Measurements from ENCODE around the gene HECTD1.
A peak's percentile ranks its signal among the peaks of the same experiment; 100 is the strongest.
"Not testable (repeated sequence)": the region's sequence is repeated elsewhere in the genome, so short reads cannot be mapped to it uniquely, and the experiment has no call there.

Gene HECTD1

DNA sequence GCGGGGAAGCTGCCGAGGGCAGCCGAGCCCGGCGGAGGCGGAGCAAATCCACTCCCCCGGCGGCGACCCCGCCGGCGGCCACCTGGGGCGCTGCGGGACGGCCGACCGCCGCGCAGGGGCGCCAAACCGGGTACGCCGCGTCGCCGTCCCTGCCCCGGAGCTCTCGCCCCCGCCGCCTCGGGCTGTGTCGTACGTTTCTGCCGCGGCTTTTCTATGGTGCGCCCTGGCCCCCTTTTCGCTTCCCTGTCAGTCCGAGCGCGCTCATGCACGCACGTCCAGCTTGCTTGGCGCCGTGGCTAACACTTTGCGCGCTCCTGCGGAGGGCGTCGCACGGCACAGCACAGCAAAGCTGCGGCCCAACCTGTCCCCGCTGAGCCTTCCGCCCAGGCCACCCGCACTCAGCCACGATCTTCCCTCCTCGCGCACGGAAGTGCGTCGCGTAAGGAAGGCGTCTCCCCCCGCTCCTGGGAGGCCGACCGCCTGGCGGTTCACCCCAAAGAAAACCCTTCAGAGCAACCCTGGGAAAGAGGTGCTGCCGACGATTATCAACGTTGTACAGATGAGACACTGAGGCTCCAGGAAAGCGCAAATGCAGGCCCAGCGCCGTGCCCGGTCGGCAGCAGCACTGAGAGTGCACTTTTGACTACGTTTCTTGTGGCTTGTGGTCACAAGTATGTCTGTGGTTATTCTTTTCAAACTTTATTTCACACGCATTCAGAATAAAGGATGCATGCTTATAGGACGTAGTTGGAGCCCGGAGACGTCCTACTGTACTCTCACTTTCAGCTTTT is at the start of gene HECTD1:
TSS of gene HECTD1 (minus strand) at position 39 of the 791 bp plus-strand sequence. CDS start 1,857 bp downstream, outside the sequence.
- DNase-seq = peak; percentile 90 to 91

DNA sequence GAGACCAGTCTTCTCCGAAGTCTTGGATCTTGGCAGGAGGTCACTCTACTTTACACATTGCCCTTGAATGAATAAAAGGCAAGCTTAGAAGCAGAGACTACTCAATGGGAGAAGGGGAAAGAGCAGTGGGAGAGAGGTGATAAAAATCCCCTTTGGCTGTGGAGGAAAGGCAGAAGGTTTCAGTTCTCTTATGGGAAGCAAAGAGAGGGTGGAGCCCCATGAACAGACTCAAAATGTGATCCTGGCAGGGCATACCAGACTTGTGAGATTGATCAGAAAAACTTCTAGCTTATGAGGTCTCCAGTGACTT is 49.6 kb upstream of the HECTD1 start:
- no peak for DNase-seq

DNA sequence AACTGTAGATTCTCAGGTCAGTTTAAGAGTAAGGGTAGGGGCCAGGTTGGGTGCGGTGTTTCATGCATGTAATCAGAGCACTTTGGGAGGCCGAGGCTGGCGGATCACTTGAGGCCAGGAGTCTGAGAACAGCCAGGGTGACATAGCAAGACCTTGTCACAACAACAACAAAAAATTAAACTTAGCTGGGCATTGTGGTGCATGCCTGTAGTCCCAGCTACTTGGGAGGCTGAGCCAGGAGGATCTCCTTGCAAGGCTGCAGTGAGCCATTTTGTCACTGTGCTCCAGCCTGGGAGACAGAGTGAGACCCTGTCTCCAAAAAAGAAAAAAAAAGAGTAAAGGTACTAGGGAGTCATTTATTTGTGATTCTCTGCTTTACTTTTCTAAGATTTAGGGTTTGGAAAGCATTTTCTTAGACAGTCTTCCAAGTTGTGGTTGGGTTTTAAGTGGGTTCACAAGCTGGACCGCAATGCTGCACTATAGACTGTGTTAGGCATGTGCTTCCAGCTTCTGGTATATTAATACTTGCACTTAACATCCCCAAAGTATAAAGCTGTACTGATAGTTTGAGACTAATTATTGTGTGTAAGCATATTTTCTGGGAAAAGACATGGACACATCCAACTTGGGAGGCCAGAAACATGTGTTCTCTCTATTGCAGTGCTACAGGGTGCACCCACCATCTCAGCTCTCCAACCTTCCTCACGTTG is 49.1 kb upstream of the HECTD1 start:
- no peak for DNase-seq

DNA sequence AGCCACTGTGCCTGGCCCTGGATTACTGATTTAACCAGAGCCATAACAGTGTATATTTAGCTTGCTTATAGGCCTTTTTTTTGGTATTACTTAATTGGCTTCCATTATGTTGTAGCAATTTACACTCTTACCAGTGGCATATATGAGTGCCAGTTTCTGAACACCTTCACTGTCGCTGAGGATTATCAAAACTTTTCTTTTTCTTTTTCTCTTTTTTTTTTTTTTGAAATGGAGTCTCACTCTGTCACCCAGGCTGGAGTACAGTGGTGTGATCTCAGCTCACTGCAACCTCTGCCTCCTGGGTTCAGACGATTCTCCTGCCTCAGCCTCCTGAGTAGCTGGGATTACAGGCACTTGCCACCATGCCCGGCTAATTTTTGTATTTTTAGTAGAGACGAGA is 48.3 kb upstream of the HECTD1 start:
- DNase-seq = not testable (repeated sequence)

DNA sequence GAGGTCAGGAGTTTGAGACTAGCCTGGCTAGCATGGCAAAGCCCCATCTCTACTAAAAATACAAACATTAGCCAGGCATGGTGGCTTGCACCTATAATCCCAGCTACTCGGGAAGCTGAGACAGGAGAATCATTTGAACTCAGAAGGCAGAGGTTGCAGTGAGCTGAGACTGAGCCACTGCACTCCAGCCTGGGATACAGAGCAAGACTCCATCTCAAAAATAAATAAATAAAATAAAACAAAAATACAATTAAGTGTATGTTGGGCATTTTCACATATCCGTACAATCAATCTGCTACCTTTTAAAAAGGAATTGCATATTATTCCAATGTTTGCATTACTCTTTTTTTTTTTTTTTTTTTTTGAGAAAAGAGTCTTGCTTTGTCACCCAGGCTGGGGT is 47.7 kb upstream of the HECTD1 start:
- DNase-seq = no peak

DNA sequence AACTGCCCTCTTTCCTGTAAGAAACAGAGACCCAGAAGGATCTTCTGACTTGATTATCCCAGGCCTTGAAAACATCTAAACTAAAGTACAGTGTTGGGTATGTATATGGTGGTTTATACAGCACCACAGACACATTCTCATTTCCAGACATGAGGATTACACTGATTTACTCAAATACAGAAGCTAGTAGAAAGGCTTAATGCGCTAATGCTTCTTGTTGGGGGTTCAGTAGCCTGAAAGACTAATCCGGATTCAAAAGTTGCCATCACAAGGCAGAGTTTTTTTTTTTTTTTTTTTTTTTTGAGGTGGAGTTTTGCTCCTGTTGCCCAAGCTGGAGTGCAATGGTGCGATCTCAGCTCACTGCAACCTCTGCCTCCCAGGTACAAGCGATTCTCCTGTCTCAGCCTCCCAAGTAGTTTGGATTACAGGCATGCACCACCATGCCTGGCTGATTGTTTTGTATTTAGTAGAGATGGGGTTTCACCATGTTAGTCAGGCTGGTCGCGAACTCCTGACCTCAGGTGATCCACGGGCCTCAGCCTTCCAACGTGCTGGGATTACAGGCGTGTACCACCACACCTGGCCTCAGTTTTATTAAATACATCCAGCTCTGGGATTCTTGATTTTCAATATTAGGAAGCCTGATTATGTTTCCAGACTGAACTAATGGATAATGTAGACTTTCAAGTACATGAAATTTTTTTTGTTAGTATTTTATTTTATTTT is 46.3 kb upstream of the HECTD1 start:
- DNase-seq = no peak

DNA sequence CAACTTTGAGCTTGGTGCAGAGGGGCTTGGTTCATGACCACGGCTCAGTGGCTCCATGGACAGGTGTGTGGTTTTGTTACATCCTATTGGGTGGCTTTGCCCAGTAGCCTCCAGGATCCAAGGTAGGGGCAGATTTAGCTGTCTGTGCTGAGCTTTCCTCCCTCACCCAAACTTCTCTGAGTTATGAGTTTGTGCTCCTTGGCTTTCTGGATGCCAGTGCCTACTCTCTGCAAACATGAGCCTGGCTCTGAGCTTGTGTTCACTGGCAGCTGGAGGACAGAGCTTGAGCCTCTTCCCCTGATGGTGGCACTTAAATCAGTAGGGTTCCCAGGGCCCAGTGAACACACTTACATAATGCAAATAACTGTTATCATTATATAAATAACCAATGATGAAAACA is 45.3 kb upstream of the HECTD1 start:
- DNase-seq = no peak

DNA sequence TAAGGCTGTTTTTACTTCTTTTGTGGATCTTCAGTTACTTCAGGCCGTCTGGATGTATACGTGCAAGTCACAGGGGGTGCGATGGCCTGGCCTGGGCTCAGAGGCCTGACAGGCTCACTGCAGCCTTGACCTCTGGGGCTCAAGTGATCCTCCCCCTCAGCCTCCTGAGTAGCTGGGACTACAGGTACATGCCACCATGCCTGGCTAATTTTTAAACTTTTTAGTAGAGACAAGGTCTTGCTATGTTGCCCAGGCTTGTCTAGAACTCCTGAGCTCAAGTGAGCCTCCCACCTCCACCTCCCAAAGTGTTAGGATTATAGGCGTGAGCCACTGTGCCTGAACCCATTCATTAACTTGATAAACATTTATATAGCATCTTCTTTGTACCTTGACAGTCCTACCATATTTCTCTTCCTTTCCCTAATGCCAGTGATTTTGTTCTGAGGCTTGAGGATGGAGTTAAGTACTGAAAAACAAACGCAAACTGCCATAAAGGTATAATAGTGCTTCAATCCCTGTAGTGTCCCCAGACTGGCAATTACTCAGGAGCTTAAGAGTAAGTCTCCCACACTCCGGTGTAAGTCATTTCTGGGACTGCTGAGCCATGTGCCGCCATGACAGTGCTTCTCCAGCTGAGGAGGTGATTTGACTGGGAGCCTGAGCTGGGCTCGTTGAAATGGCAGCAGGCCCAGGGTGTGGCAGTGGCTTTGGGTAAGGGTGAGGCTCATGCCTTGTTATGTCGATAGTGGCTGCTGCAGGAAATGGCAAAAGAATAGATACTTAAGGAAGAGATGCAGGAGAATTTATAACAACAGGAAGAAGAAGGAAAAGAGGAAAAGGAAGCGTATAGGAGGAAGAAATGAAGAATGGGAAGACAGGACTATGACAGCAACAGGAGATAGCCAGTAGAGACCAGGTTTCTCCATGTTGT is 43.7 kb upstream of the HECTD1 start:
- no peak for DNase-seq

DNA sequence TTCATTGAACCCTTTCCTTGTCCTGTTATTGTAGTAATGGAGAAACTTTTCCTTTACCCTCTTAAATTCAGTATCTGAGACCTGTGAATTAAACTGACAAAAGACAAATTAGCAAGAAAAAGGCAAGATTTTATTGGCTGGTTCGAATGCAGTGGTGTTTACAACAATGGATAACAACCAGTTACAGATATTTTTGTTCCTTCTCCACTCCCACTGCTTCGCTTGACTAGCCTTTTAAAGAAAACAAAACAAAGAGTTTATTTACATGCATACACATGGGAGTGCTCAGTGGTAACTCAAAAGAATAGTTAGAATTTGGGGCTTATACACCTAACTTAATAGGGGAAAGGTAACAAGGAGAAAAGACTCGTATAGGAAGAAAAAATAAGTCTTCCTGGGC is 37.0 kb upstream of the HECTD1 start:
- DNase-seq = no peak

DNA sequence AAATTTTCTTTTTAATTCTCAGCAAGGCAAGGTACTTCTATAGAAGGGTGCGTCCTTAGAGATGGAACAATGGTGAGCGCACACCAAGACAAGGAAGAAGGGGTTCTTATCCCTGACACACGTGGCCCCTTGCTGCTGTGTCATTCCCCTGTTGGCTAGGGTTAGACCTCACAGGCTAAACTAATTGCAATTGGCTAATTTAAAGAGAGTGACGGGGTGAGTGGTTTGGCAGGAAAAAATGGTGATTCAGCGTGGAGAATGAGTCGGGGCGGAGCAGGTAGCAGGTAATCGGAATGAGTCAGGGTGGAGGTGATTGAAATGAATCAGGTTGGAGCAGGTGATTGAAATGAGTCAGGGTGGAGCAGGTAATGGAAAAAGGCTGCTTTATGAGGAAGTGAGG is 36.3 kb upstream of the HECTD1 start:
- DNase-seq = peak in 1 of 2 donors; percentile 21

DNA sequence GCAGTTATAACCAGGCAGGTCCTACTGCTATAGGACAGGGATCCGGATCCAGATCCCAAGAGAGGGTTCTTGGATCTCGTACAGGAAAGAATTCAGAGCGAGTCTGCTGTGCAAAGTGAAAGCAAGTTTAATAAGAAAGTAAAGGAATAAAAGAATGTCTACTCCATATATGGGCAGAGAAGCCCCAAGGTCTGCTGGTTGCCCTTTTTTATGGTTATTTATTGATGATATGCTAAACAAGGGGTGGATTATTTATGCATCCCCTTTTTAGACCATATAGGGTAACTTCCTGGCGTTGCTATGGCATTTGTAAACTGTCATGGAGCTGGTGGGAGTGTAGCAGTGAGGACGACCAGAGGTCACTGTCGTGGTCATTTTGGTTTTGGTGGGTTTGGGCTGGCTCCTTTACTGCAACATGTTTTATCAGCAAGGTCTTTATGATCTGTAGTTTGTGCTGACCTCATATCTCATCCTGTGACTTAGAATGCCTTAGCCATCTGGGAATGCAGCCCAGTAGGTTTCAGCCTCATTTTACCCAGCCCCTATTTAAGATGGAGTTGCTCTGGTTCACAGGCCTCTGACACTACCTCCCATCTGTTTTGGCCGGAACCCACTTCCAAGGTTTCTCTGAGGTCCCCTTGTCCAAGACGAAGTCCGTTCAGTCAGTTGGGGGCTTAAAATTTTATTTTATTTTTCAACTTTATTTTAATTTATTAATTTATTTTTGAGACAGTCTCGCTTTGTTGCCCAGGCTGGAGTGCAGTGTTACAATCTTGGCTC is 34.8 kb upstream of the HECTD1 start:
- not testable (repeated sequence) for DNase-seq

DNA sequence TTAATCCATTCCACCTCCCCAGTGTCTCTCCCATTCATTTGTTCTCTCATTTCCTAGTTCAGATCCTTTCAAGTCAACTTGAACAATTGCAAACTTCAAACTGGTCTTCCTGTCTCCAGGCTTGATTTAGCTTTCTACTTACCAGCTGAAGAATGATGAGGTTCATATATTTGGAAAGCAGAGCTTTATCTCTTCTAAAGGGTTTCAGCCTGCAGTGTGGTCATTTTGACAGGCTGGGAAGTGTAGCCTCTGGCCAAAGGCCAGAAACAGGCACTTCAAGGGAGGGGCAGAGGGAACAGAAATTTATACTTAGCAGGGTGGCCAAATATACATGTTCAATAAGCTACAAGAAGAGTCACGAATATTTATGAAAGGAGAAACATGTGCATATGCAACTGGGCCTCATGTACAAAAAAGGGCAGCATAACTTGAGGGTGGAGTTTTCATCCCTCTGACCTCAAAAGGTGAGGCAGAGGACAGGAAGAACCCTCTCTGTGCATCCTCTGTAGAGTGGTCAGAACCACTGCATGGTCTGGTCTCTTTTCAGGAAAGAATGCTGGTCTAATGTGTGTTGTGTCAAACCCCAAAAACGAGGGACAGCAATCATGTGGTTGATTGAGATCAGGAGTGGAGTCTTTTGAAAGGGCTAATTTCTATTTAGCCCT is 34.0 kb upstream of the HECTD1 start:
- DNase-seq = no peak

DNA sequence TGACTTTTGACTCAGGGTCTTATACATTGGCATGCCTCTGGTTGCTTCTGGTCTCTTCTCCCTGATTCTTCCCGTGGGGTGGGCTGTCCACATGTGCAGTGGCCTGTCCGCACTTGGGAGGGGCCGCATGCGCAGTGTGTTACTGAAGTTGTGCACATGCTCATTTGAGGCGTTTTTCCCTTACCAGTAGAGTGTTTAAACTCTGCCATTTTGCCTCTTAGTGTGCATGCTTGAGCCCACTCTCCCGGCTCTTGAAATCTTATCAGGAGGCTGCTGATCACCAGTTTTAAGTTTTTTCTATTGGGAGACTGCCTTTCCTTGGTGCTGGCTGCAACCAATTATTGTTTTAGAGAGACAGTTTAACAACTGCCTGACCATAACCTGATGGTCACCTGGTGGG is 32.1 kb upstream of the HECTD1 start:
- DNase-seq = no peak

DNA sequence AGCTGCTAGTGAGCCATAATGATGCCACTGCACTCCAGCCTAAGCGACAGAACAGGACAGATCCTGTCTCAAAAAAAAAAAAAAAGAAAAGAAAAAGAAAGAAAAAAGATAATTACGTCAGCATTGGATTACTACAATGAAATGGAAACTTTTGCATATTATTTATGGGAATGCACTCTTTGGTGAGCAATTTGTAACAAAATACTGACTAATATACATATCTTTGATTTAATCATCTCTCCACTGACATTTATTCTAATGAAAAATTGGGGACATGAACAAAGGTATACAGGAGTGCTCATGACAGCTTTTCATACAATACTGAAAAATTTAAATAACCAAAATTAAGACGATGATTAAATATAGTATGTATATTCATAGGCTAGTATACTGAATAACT is 27.9 kb upstream of the HECTD1 start:
- DNase-seq = no peak

DNA sequence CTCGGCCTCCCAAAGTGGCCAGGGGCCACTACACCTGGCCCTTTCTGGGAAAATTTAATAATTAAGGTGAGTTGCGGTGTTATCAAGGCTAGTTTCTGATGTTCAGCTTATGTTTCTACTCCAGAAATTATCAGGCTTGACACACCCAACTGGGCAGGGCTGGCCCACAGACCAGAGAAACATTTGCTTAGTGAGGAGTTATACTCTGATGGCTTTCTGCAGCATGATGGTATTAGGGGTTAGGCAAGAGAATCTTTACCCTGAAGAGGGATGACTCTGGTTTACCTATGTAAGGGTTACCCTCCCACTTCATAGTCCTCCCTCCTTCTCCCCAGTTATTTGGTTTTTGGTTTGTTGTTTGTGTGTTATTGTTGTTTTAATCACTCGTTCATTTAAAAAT is 24.5 kb upstream of the HECTD1 start:
- DNase-seq = no peak

DNA sequence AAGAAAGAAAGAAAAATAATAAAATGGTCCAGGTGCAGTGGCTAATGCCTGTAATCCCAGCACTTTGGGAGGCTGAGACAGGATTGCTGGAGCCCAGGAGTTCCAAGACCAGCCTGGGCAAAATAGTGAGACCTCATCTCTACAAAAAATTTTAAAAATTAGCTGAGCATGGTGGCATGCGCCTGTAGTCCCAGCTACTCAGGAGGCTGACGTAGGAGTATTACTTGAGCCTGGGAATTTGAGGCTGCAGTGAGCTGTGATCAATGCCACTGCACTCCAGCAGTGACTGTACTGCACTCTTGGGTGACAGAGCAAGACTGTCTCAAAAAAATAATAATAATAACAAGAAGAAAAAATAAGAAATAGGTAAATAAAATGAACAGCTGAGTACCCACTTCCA is 23.7 kb upstream of the HECTD1 start:
- DNase-seq = not testable (repeated sequence)

DNA sequence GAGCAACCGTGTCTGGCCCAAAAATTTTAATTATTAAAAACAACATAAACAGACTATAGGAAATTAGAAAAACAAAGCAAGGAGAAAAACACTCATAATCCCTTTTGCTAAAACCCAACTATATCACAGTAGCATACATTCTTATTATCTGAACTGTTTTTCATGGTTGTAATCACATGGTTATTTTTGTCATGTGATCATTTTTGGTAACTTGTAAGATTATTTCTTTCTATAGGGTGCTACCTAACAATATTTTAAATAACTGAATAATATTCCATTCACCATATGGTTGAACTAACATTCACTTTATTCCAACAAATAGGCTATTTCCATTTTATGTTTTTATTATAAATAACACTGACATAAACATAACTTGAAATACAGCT is 23.0 kb upstream of the HECTD1 start:
- no peak for DNase-seq

DNA sequence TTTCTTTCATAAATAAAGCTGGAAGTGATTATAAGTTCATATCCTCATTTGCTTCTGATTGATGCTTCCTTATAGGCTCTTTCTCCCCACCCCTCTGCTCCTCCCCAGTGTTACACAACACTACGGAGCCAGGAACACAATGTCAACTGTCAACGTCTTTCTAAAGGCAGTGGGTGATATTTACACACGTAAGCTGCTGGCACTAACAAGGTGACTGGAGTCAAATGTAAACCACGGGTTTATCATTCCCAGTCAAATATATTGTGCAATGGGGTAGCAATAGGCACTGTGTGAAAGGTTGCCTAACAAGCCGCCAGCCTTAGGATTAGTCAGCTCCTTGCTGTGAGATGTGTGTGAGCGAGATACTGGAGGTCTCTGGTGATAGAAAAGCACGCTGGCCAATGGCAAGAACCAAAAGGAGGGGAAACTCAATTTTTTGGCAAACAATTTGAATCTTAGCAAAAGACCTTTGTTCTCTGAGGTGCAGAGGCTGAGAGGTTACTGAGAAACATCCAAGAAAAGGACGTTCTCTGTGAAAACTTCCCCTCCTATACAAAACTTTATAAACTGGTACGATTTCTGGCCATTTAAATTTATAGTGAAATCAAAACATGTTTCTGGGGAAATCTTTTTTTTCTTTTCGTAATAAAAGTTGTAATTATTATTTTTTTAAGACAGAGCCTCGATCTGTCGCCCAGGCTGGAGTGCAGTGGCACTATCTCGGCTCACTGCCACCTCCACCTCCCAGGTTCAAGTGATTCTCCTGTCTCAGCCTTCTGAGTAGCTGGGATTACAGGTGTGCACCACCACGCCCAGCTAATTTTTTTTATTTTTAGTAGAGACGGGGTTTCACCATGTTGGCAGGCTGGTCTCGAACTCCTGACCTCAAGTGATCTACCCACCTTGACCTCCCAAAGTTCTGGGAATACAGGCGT is 22.3 kb upstream of the HECTD1 start:
- no peak for DNase-seq

DNA sequence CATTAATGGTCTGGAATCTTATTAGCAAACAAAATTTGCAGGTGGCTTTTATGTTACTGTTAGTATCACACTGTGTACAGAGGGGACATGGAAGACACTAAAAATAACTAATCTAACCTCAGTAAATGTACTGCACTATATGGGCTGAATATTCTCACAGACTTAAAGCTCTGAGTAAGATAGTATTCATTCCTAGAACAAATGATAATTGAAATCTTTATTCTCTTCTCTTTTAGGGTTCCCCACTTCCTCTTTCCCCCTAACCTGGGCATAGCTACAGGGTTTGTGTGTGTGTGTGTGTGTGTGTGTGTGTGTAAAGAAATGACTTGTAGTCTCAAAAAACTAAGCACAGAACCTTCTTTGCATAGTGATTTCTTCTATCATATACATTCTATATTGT is 21.4 kb upstream of the HECTD1 start:
- no peak for DNase-seq

DNA sequence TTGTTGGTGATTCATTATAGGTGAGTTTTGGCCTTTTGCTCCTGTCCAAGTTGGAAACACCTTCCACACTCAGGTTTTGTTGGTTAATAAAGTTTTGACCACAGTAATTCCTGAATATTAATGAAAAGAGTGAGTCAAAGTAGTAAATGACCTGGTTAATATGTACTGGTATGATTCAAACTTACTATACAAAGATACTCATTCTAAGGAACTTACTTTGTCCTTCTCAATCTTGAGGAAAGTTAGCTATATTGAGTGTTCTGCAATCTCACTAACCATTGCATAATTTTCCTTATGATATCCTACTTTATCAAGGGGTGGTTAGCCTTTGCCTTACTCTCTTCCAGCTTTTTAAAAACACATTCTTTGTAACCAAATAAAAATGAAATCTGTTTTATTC is 20.9 kb upstream of the HECTD1 start:
- no peak for DNase-seq
